ENCODE results near the gene TGM6. TPM values are rescaled to one million over a fixed set of nuclear protein-coding genes. Genes with fewer than 3 reads are reported as not detected.

Gene TGM6
- total and polyA plus RNA-seq, 9 of the 15 experiments (the other 6 are each of a cell fraction or from before 2014, with no cell fraction given) = not detected

- no peaks in the 10 kb centered on the region for H3K27me3 ChIP-seq (ENCODE audit: control insufficient read depth in 2 of 2, insufficient read depth in 2 of 2, low read length in 2 of 2)
- ATAC-seq = no peak
- intact Hi-C loops (cut with micrococcal nuclease) (no loop called here), in situ Hi-C loops (cut with MboI) (no loop called here)
- WGBS (ENCODE audit: insufficient coverage, low coverage, missing lambda C conversion rate) = 81% methylated on average over 5 of the region's 5 CpGs
- no peak overlapping the region for H2AFZ ChIP-seq (ENCODE audit: low read depth, low read length)
- H3K4me1 ChIP-seq (replicated peaks in 1 of 2; ENCODE audit: control insufficient read depth in 2 of 2, insufficient read depth in 2 of 2, low read length in 2 of 2) = no peaks in the 10 kb centered on the region
- H3K27ac ChIP-seq (ENCODE audit: extremely low read depth, low read depth, low read length) = no peak overlapping the region
- no peaks in the 10 kb centered on the region for H3K9me3 ChIP-seq (replicated peaks; ENCODE audit: control insufficient read depth, insufficient read depth, low read depth, low read length)
- no peaks in the 10 kb centered on the region; the same call in 2 of the 3 replicates for H3K36me3 ChIP-seq (ENCODE audit: control insufficient read depth, insufficient read depth, low read length)
- H3K79me2 ChIP-seq (ENCODE audit: control insufficient read depth, insufficient read depth, low read length) = no peaks in the 10 kb centered on the region
- no peaks in the 10 kb centered on the region for H4K20me1 ChIP-seq (replicated peaks; ENCODE audit: control insufficient read depth, insufficient read depth, low read length)
- FAIRE-seq = no peak
- H3K4me3 ChIP-seq = no peak overlapping the region
- no peak overlapping the region for H3K4me2 ChIP-seq (ENCODE audit: insufficient read depth, low read length)
- no peak for DNase-seq (ENCODE audit: extremely low read depth in 1 of 4, low spot score in 3 of 4)
- no peak overlapping the region for H3K9ac ChIP-seq (ENCODE audit: insufficient read depth in 1 of 2, low read depth in 2 of 2, low read length in 2 of 2)
- no TSS peak for BruUV-seq (replicated peaks)
- CTCF ChIA-PET (ENCODE audit: low intra/inter-chr PET ratio) = no interaction called here
- no peaks in the 10 kb centered on the region for H3K9me1 ChIP-seq (ENCODE audit: control insufficient read depth, insufficient read depth, low read length)
- POLR2A ChIA-PET = interaction anchor here (0.8 to 1.4 kb wide), 4 partner anchors 8 to 21 kb away, joined by 3 to 5 read pairs (median 3); no protein-coding TSS in a partner anchor
- TF ChIP-seq TSHZ1 (CRISPR knock-in tag; IDR thresholded peaks at IDR 0.05) = no peak
- no peak for TF ChIP-seq MYBL2 (IDR thresholded peaks at IDR 0.05; ENCODE audit: low read depth)
- TF ChIP-seq MYBL2 (CRISPR knock-in tag; IDR thresholded peaks at IDR 0.05; ENCODE audit: borderline replicate concordance) = no peak
- no peak for TF ChIP-seq TBL1XR1 (IDR thresholded peaks at IDR 0.05; ENCODE audit: low read length in 2 of 2)
- TF ChIP-seq ZNF217 (CRISPR knock-in tag; IDR thresholded peaks at IDR 0.05) = no peak
- no peak for TF ChIP-seq FOXP4 (CRISPR knock-in tag; IDR thresholded peaks at IDR 0.05; ENCODE audit: borderline replicate concordance)
- no peak for TF ChIP-seq ZNF280A (IDR thresholded peaks at IDR 0.05; ENCODE audit: low read depth, partially characterized antibody)
- no peak for TF ChIP-seq THAP7 (CRISPR knock-in tag; IDR thresholded peaks at IDR 0.05)
- TF ChIP-seq HDAC6 (IDR thresholded peaks at IDR 0.05; ENCODE audit: low read depth, low read length) = no peak
- no peak for TF ChIP-seq MYNN (IDR thresholded peaks at IDR 0.05)
- no peak for TF ChIP-seq MYNN (CRISPR knock-in tag; IDR thresholded peaks at IDR 0.05)
- TF ChIP-seq SRSF9 (IDR thresholded peaks at IDR 0.05; ENCODE audit: borderline replicate concordance, low read depth, low read length) = no peak
These were observed 96.3 kb downstream of the TGM6 start for GRCh38 chr20:2476742-2477615.

Measured in K562 (cell line).